ENCODE measurements around the gene C10orf67. TPM values are rescaled to one million over a fixed set of nuclear protein-coding genes. Genes with fewer than 3 reads are reported as not detected.
"Not testable (repeated sequence)": the region's sequence is repeated elsewhere in the genome, so short reads cannot be mapped to it uniquely, and the experiment has no call there.

C10orf67 gene
- total RNA-seq, 1 donor from 2014 or later = not detected

DNA sequence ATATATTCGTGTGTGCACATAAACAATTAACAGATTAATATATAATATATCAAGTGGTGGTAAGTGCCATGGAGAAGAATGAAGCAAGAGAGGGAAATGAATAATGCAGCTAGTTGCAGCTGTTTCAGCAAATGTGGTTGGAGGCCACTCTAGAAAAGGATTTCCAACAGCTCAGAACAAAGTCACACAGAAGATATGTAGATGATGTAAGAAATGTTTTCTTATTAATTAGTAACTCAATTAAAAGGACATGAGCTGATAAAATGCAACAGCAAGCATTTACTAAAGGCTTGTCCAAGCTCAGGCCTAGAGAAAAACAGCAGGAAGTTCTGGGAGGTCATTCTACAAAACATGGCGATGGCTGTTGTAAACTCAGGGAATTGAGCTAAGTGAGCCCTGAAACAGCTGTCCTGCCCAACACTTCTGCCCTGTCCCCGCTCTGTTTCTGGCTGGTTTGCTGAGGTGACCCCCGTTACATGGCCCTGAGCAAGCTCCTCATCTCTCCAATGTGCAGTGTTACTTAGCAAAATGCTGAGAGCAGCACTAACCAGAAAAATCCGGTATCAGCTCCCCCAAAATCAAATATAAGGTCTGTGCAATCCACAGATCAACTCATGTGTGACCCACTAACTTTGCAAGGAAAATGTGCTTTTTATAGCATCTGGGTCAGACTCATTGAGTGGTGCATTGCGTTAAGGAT is 23.4 kb upstream of the C10orf67 start:
- TF ChIP-seq, protein P1, sequence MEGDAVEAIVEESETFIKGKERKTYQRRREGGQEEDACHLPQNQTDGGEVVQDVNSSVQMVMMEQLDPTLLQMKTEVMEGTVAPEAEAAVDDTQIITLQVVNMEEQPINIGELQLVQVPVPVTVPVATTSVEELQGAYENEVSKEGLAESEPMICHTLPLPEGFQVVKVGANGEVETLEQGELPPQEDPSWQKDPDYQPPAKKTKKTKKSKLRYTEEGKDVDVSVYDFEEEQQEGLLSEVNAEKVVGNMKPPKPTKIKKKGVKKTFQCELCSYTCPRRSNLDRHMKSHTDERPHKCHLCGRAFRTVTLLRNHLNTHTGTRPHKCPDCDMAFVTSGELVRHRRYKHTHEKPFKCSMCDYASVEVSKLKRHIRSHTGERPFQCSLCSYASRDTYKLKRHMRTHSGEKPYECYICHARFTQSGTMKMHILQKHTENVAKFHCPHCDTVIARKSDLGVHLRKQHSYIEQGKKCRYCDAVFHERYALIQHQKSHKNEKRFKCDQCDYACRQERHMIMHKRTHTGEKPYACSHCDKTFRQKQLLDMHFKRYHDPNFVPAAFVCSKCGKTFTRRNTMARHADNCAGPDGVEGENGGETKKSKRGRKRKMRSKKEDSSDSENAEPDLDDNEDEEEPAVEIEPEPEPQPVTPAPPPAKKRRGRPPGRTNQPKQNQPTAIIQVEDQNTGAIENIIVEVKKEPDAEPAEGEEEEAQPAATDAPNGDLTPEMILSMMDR (IDR thresholded peaks at IDR 0.05) = no peak
- TF ChIP-seq POLR2A (IDR thresholded peaks at IDR 0.05) (no peak), POLR2AphosphoS5 (IDR thresholded peaks at IDR 0.05; ENCODE audit: insufficient read depth in 1 of 2, low read depth in 1 of 2) (no peak)
- Histone ChIP-seq H3K4me1 (no peaks in the 10 kb centered on the region), H3K4me3 (no peak overlapping the region), H3K27ac (no peak overlapping the region), H3K27me3 (no peaks in the 10 kb centered on the region), H3K9me3 (no peaks in the 10 kb centered on the region), H3K36me3 (no peaks in the 10 kb centered on the region)
- intact Hi-C loops (cut with DNase I) = no loop called here
- no peak for DNase-seq (ENCODE audit: extremely low spot score in 2 of 2)

DNA sequence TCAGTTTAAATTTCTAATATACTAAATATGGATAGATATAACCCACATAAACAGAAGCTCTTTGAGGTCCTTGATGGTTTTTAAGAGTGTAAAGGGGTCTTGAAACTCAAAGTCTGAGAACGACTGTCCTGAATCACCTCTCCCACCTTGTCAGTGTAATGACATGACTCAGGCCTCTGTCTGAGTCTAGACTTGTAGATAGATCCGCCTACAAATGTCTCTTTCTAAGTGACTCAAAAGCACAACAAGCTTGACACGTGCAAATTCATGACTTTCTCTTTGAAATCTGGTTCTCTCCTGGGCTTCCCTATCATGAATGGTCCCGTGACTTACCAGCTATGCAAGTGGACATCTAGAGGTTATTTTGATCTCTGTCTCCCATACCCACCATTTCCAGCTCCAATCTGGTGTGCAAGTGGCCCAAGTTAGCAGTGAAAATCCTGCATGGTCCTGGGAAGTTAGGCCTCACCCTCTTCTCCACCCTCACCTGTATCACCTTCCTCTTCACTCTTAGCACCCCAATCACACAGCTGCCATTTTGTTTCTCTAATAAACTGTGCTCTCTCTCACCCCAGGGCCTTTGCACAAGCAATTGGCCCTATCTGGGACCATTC is 20.9 kb upstream of the C10orf67 start:
- H3K4me1 ChIP-seq; H3K27ac ChIP-seq; intact Hi-C loops (cut with DNase I); DNase-seq (ENCODE audit: extremely low spot score in 2 of 2); H3K27me3 ChIP-seq; H3K4me3 ChIP-seq; H3K36me3 ChIP-seq; H3K9me3 ChIP-seq: not testable (repeated sequence)

DNA sequence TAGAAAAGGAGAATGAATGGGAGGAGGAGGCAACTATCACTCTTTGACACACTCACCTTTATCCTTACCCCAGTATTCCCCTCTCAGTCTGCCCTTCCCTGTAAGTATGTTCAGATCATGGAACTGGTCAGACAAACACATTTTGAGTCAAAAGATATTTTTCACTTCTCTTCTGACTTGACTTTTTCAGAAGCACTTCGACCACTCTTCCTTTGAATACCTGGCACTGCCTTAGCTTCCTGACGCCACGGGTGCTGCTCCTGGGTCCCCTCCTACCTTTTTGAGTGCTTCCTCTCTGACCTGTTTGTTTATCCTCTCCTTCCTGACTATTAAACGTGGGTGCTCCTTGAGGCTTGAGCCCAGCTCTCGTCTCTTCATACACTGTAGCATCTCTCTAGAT is 19.8 kb upstream of the C10orf67 start:
- H3K36me3 ChIP-seq = no peaks in the 10 kb centered on the region
- no peaks in the 10 kb centered on the region for H3K4me1 ChIP-seq
- H3K27me3 ChIP-seq = no peaks in the 10 kb centered on the region
- intact Hi-C loops (cut with DNase I) = no loop called here
- no peak for DNase-seq (ENCODE audit: extremely low spot score in 2 of 2)
- TF ChIP-seq POLR2AphosphoS5 (IDR thresholded peaks at IDR 0.05; ENCODE audit: insufficient read depth in 1 of 2, low read depth in 1 of 2) (no peak), POLR2A (IDR thresholded peaks at IDR 0.05) (no peak)
- TF ChIP-seq, protein P1 (IDR thresholded peaks at IDR 0.05) = no peak
- no peak overlapping the region for H3K27ac ChIP-seq
- H3K4me3 ChIP-seq = no peak overlapping the region
- H3K9me3 ChIP-seq = no peaks in the 10 kb centered on the region

DNA sequence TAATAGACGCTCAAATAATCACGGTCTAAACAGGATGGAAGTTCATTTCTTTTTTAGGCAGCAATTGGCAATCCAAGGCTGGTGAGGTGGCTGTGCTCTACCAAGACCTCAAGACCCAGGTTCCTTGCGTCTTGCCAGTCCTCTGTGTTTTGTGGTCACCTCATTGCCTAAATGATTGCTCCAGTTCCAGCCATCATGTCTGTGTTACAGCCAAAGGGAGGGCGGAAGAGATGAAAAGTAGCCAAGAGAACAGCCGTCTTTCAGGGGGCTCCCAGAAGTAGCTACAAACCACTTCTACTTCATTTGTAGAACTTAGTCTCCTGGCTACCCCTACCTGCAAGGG is 19.2 kb upstream of the C10orf67 start:
- Histone ChIP-seq H3K4me3 (no peak overlapping the region), H3K27ac (no peak overlapping the region), H3K27me3 (no peaks in the 10 kb centered on the region), H3K9me3 (no peaks in the 10 kb centered on the region), H3K4me1 (no peaks in the 10 kb centered on the region), H3K36me3 (no peaks in the 10 kb centered on the region)
- intact Hi-C loops (cut with DNase I) = no loop called here
- no peak for DNase-seq (ENCODE audit: extremely low spot score in 2 of 2)
- TF ChIP-seq, protein P1 (IDR thresholded peaks at IDR 0.05) = no peak
- TF ChIP-seq POLR2AphosphoS5 (IDR thresholded peaks at IDR 0.05; ENCODE audit: insufficient read depth in 1 of 2, low read depth in 1 of 2) (no peak), POLR2A (IDR thresholded peaks at IDR 0.05) (no peak)

DNA sequence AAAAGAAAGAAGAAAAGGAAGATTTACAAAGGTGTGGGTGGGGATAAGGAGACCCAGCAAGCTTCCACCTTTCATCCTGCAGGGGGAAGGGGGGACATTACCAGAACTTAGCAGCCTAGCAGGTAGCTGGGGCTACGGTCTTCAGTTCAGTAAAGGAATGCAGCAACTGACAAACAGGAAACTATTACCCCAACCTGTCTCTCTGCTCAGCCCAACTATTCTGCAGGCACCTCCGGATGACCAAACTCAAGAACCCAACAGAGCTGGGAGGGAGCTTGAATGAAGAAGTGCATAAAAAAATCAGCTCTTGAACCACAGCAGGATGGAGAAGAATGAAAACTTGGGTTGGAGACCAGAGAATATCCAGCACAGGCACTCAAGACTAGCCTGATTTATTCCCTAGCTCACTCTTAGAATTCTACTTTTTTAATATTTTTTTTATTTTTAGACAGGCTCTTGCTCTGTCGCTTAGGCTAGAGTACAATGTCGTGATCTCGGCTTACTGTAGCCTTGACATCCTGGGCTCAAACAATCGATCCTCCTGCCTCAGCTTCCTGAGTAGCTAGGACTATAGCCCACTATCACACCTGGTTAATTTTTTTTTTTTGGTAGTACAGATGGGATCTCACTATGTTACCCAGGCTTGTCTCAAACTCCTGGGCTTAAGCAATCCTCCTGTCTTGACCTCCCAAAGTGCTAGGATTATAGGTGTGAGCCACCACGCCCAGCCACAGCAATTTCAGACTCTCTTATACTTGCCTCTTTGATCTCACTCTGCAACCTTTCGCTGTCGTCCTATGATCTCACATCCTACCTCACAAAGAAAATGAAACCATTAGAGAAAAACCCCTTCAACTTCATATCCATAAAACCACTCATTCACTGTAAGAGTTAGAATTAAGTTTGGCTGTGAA is 18.5 kb upstream of the C10orf67 start:
- intact Hi-C loops (cut with DNase I) = no loop called here
- no peak overlapping the region for H3K4me3 ChIP-seq
- TF ChIP-seq POLR2AphosphoS5 (IDR thresholded peaks at IDR 0.05; ENCODE audit: insufficient read depth in 1 of 2, low read depth in 1 of 2) = no peak
- TF ChIP-seq, protein P1 (IDR thresholded peaks at IDR 0.05) = no peak
- no peak for TF ChIP-seq POLR2A (IDR thresholded peaks at IDR 0.05)
- H3K27me3 ChIP-seq = no peaks in the 10 kb centered on the region
- no peak for DNase-seq (ENCODE audit: extremely low spot score in 2 of 2)
- H3K9me3 ChIP-seq = no peaks in the 10 kb centered on the region
- H3K27ac ChIP-seq = no peak overlapping the region
- H3K36me3 ChIP-seq = no peaks in the 10 kb centered on the region
- H3K4me1 ChIP-seq = no peaks in the 10 kb centered on the region
